Caki2 (cell line): Measurements from ENCODE around the gene RIT2. TPM values are rescaled to one million over a fixed set of nuclear protein-coding genes. Genes with fewer than 3 reads are reported as not detected.

Source experiments
- DNase-seq: peaks from one replicate; pipeline ENCODE4 v3.0.0-alpha.2; 2015; ENCODE audit warnings: low read depth
- in situ Hi-C: cut with HindIII; loops from 2 replicates; pipeline ENCODE4 v1.10.0; 2016; ENCODE audit warnings: low sequenced_read_pairs, low pct_unique_long_range_greater_than_20kb, mixed read lengths
- total RNA-seq: library from RNA; depleted of rRNA; stranded (reverse); fragments of >200 nt; shearing (Covaris generic); gene quantifications from 2 replicates; pipeline ENCODE4 v1.2.3, GENCODE V29; 2014; ENCODE audit warnings: low replicate concordance

Gene RIT2
- total RNA-seq, 1 experiment from 2014 or later, result not detected

DNA sequence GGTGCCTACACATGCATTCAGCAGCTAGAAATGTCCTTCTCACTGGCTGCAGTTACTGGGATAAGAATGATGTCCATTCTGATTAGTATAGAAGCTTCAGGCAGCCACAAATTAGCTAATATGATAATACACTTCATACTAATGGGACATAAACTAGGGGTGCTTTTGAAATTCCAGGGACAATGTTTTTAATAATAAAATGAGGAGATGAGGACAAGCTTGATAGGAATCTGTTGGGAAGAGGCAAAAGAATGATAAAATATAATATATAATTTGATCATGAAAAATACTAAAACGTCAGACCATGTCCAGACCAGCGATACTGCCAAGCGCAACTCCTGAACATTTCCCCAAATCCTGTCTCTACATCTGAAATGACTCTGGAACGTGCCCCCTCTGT, 157.1 kb downstream of the RIT2 start:
- in situ Hi-C loops, result no loop called here

DNA sequence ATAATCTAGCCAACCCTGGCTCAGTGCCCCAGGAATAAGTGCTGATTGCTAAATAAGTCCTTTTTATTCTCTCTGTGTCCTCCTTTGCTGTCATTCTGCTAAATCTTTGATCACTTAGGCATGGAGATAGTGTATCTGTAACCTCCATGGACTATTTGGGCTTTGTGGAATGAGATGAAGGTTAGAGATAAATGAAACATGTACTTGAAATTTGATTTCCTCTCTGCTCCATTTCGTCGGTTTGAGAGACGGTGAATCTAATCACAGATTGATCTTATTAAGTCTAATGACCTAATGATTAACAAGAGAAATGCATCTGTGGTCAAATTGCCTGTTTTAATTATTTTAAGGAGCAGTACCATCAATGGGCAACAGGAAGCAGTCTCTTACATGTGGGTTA, 159.2 kb downstream of the RIT2 start:
- in situ Hi-C loops, result no loop called here
- no peak for DNase-seq

More for the DNA sequence above, 157.1 kb downstream of the RIT2 start:
- DNase-seq, result no peak

DNA sequence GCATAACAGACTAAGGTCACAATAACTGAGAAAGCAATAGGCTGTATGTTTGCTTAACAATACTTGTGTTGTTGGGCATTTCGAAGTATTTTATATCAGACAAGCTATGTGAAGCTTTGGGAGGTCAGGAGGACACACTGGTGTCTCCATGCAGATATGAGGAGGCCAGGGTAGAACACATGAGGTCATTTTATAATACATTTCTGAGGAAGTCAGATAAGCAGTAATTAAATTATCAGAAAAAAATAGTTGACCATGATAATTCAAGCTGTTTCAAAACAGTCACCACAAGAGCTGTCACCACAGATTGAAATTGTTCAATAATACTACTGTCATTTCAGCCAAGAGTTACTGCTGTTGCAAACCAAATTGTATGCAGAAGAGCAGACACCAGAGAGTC, 160.6 kb downstream of the RIT2 start:
- no peak for DNase-seq
- in situ Hi-C loops, result no loop called here

DNA sequence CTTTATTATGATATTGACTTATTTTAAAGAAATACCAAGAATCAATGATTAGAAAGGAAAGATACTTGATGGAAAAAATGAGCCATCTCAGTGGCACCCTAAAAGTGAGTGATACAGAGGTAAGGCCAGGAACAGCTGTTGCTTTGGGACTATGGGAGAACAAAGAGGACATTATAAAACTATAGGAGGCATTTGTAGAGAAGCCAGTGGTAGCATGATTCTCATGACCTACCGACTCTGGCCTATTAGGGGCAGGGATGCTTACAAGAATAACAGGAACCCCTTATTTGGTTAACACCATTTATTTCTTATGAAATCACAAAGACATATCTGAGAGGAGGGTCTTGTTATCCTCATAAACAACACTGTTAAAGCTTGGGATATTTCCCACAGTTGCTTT, 162.2 kb downstream of the RIT2 start:
- in situ Hi-C loops, result no loop called here

DNA sequence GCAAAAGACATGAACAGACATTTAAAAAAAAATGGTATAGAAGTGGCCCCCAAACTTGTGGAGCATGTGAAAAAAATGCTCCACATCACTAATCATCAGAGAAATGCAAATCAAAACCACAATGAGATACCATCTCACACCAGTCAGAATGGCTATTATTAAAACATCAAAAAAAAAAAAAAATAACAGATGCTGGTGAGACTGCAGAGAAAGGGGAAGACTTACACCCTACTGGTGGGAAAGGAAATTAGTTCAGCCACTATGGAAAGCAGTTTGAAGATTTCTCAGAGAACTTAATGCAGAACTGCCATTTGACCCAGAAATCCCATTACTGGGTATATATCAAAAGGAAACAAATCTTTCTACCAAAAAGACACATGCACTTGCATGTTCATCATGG, 164.8 kb downstream of the RIT2 start:
- DNase-seq, result no peak
- in situ Hi-C loops, result no loop called here

More for the DNA sequence above, 162.2 kb downstream of the RIT2 start:
- DNase-seq, result no peak

DNA sequence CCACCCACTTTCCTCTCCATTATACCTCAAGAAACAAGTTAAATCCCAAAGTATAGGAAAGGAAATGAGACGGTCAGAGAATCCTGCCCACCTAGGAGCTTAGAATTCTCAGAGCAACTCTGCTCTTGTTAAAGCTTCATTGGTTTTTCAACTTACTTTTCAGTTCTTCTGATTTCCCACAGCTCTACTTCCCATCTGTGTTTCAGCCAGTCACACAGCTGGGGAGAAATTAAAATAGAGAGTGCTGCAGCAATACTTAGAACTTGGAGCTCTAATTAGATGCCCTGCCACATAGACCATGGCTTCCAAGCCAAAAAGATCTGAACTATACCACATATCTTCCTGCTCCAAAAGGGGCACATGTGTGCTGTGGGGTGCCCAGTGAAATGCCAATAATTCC, 166.7 kb downstream of the RIT2 start:
- in situ Hi-C loops, result no loop called here
- DNase-seq, result no peak

DNA sequence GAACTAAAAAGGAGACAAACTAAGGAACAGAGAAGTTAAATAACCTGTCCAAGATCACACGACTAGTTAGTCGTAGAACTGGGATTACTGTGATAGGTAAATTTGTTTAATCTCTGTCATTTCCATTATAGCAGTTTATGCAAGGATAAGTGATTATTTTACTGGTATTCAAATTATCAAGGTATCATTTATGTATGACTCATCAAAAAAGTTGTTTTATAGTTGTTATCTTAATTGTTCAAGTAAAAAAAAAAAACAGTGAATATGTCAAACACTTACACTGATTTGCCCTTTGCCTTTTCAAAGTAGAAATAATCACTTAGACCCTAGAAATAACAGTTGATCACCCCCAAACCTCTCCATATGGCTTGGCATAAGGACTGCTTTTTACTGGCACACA, 173.6 kb downstream of the RIT2 start:
- no peak for DNase-seq
- in situ Hi-C loops, result no loop called here

DNA sequence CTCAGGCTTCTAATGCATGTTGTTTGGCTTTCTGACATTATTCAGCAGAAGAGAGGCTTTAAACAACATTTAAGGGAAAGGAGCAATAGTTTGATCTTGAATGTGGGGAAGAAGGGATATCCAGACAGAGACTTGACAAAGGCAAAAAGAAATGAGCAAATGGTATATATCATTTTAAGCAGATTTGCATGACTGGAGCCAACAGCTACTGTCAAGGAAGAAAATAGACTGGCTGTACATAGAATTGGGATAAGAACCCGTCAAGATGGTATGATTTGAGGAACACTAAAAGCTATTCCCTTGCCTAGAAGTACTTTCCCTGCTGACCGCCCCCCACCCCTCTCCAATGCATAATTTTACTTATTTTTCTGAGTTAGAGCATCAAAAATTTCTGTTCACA, 174.5 kb downstream of the RIT2 start:
- in situ Hi-C loops, result no loop called here
- DNase-seq, result no peak

DNA sequence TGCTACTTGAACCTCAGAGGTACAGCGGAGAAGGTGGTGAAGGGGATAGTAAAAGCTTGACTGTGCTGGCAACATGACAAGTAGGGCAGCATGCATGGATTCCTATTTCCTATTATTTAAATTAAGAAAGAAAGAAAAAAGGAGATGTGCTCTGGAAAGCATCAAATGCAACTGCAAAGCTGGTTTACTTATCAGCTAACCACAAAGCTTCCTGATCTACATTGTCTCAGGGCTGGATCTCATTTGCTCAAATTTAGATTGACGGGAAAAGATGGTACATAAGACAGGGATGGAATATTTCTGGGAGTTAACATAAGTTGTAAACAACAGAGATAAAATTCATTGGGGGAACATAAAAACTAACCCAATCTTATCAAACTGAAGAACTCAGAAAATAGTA, 178.0 kb downstream of the RIT2 start:
- DNase-seq, result no peak
- in situ Hi-C loops, result no loop called here

DNA sequence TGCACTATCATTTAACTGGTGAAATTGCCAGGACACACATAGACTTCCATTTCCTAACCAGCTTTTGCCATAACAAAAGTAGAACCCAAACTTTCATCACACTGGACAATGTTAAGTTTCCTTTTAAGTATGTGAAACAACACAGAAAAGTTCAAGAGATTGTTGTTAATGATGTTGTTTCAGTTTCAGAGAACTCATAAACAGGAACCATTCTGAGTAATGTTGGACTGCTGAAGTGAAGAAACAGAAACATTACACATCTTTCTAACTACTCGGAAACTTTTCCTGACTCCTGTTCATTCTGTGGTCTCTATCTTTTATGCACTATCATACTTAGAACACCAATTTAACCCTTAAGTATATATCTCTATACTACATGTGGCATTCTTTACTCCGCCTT, 179.2 kb downstream of the RIT2 start:
- no peak for DNase-seq
- in situ Hi-C loops, result no loop called here

DNA sequence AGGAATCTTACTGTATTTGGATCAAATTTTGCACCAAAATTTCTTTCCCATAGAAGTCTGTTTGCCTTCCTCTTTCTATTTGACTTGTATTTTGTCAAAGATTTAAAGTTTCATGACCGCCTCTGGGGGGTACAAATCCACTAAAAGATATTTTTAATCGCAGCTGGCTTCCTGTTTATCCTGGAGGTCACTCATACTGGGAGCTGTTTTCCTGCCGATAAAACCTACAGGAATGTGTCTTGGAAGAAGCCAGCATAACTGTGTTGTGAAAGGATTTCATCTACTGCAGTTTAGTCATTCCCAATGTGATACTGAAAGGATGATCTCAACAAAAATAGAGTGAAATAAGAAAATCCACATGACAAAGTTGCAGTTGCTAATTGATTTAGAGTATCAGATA, 184.0 kb downstream of the RIT2 start:
- no peak for DNase-seq
- in situ Hi-C loops, result no loop called here

DNA sequence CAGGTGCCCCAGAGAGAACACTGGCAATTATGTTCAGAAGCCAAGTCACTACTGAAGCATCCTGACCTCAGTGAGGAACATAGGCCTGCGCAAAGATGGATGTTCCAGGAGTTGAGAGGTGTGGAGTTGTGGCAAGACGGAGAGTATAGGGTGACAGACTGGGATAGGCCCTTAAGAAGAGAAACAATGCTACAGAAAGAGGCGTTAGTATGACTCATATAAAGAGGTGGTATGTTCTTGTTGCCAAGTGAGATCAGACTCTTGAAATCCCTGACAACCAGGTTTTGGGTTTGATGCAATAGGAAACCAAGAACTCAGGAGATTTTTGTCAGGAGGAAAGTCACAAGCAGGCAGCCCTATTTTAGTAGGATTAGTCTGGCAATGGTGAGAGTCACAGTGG, 185.6 kb downstream of the RIT2 start:
- DNase-seq, result no peak
- in situ Hi-C loops, result no loop called here

DNA sequence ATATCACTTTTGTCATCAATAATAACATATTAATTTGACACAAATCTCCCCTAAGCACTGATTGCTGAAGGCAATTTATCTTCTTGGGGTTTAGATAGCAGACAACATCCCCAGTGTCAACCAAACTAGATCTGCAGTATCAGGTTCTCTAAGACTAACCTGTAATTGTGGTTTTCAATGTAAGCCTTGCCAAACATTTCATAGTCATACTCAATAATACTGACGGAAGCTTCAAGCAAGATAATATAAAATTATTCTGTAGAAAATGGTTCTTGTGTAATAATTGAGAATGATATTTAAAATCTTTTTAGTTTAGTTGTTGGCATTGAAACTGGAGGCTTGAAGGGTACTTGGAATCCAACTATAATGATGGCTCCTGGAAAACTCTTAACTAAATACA, 186.3 kb downstream of the RIT2 start:
- in situ Hi-C loops, result no loop called here
- no peak for DNase-seq

DNA sequence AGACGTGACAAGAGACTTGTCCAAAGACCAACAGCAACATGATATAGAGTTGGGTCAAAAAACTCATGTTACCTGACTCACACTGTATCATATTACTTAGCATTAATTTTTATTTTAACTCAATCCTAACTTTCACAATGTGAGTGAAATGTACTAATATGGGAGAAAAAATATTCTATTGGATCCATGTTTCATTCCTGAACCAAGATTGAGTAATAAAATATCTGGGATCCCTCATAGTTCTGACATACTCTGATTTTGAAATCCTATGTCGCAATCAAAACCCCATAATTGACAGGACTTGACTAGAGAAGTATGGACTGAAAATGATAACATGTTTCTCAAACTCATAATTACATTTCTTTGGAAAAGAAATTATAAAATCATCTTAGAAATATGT, 190.4 kb downstream of the RIT2 start:
- DNase-seq, result no peak
- in situ Hi-C loops, result no loop called here

DNA sequence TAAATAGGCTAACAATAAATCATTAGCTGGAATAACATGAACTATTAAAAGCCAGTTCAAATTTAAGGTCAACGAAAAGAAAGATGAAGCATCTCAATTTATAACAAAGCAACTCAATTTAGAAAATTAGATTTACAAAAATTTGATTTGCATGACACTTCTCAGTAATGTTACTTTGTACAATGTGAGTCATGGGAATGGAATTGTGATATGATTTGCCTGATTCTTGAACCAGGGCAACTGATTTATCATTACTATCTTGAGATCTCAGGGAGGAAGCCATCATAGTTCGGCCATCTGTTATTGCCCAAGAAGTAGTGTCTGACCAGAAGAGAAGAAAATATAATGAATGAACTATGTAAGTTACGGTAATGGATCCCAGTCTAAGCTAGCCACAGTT, 193.1 kb downstream of the RIT2 start:
- in situ Hi-C loops, result no loop called here
- no peak for DNase-seq

DNA sequence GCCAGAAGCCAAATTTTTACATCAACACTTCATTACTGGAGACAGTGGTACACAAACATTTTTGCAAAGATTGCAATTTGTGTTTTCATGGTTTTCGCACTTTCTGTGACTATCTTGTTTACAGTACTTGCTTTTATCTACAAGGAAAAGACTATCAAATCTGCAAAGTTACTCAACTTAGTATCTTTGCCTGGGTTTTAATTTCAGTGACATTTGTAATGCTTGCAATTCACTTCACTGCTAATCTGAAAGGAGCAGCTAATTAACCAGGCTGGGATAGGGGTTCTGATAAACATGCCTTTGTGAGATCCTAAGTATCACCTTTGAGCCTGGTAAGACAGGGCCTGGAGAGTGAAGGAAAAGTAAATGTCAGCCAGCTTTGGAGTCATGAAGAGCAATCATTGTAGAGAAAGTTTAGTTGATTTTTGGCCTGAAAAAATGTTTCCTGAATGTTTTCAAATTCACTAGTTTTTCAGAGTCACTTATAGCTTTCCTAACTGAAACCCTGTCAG, 194.2 kb downstream of the RIT2 start:
- DNase-seq, result no peak
- in situ Hi-C loops, result no loop called here

DNA sequence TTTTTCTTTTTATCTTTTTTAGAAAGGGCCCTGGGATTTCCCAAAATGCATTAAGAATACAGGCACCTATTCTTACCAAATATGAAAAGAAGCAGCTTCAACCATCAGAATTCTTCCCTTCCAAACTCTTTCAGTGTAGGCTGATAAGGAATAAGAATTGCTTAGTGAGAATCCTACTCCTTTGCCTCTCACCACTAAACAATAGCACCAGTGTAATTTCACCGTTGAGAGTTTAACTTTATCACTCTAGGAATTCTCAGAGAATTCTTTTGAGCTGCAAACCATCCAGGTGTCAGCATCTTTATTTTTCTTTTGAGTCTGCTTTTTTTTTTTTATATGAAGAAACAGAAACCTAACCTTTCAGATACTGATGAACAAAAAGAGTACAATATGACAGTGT, 194.9 kb downstream of the RIT2 start:
- in situ Hi-C loops, result no loop called here
- no peak for DNase-seq

DNA sequence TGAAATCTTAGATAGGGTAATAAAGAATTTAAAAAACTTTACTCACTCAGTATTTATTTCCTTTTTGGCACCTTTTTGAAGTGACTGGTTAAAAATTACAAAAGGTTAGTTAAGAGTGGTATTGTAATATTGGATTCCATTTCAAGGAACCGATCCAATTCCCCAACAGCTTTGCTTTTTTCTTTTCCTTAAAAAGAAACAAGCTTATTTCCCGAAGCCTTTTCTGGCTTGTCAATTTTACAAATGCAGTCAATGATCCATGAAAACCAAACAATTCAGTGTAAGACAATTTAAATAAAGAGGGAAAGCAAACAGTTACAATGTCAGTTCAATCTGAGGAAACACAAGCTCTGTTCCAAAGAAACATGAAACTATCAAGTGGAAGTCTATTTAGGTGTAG, 200.2 kb downstream of the RIT2 start:
- in situ Hi-C loops, result no loop called here
- peak; percentile 34 for DNase-seq

DNA sequence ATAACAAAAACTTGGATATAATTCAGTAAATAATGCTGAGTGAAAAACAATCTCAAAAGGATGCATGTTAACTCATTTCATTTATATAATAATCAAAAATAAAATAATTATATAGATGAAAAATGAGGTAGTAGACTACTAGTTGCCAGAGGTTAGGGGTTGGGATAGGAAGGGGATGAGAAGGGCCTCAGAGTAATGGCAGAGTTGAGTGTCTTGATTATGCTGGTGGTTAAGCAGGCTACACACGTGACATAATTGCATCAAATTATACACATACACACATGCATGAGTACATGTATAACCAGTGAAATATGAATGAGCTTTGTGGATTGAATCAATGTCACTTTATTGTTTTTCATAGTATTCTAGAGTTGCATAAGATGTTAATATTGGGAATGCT, 201.0 kb downstream of the RIT2 start:
- in situ Hi-C loops, result no loop called here
- DNase-seq, result no peak

DNA sequence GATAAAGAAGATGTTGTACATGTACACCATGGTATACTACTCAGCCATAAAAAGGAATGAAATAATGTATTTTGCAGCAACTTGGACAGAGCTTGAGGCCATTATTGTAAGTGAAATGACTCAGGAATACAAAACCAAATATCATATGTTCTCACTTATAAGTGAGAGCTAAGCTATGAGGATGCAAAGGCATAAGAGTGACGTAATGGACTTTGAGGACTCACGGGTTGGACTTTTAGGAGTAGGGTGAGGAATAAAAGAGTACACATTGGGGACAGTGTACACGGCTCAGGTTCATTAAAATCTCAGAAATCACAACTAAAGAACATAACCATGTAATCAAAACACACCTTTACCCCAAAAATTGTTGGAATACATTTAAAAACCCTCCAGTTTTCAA, 206.4 kb downstream of the RIT2 start:
- no peak for DNase-seq
- in situ Hi-C loops, result no loop called here

DNA sequence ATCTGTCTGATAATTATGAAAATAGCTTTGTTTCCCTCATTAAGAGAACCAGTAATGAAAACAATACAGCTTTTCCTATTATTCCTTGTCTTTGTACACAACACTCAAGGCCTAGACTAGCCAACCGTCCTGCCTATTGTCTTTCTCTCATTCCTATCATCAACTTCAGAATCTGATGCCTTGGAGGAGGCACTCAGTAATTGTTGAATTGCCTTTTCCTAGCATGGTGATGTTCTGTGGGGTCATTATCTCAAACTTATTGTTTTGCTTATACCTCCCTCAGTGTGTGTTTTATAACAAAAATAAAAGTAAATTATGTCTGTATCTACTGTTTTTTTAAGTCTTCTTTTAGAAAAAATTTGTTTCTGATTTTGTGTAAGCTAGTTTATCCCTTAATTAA, 208.7 kb downstream of the RIT2 start:
- DNase-seq, result no peak
- in situ Hi-C loops, result no loop called here
